HepG2 (cell line): Measurements from ENCODE around the gene GMEB2. TPM values are rescaled to one million over a fixed set of nuclear protein-coding genes. Genes with fewer than 3 reads are reported as not detected.
A peak's percentile ranks its signal among the peaks of the same experiment; 100 is the strongest.

Experiments used
- DRAP1 ChIP-seq: IDR thresholded peaks from 2 replicates; pipeline ENCODE4 v1.6.1; 2016; ENCODE audit warnings: missing genetic modification reagents, missing compliant biosample characterization
- FIP1L1 ChIP-seq: fragments of 200-400 bp; formaldehyde crosslinking; IDR thresholded peaks from 2 replicates; pipeline ENCODE4 v1.6.1; 2018; ENCODE audit warnings: low read depth, mild to moderate bottlenecking, low read length, moderate library complexity, borderline replicate concordance; ENCODE audit not compliant: insufficient read depth
- GMEB1 ChIP-seq: sonication (generic); formaldehyde crosslinking; IDR thresholded peaks from 2 replicates; pipeline ENCODE4 v1.5.1; 2020; ENCODE audit warnings: missing genetic modification reagents, mild to moderate bottlenecking, borderline replicate concordance
- HBP1 ChIP-seq: IDR thresholded peaks from 2 replicates; pipeline ENCODE4 v1.6.1; 2016; ENCODE audit warnings: low read depth, control low read depth
- ISX ChIP-seq: sonication (generic); formaldehyde crosslinking; conservative IDR thresholded peaks from 2 replicates; pipeline ENCODE4 v1.5.0; 2020; ENCODE audit warnings: missing genetic modification reagents
- MIXL1 ChIP-seq: IDR thresholded peaks from 2 replicates; pipeline ENCODE4 v1.6.1; 2016
- NFE2L2 ChIP-seq: fragments of 150-350 bp; IDR thresholded peaks from 2 replicates; pipeline ENCODE4 v1.6.1; 2014; ENCODE audit warnings: low read length
- REST ChIP-seq, 2 experiments: IDR thresholded peaks; 2 replicates each; pipeline ENCODE4 v1.6.1; 2011 to 2012; ENCODE audit warnings: low read length in 2 of 2, borderline replicate concordance in 1 of 2, low read depth in 1 of 2, mild to moderate bottlenecking in 1 of 2, moderate library complexity in 1 of 2
- TFDP2 ChIP-seq: sonication (generic); formaldehyde crosslinking; IDR thresholded peaks from 2 replicates; pipeline ENCODE4 v1.4.0; 2020; ENCODE audit warnings: missing genetic modification reagents
- THAP8 ChIP-seq: sonication (generic); formaldehyde crosslinking; IDR thresholded peaks from 2 replicates; pipeline ENCODE4 v1.5.1; 2020; ENCODE audit warnings: missing genetic modification reagents, mild to moderate bottlenecking, borderline replicate concordance
- TP53 ChIP-seq: sonication (generic); formaldehyde crosslinking; conservative IDR thresholded peaks from 2 replicates; pipeline ENCODE4 v1.4.0; 2020; ENCODE audit warnings: missing genetic modification reagents
- ZFP36 ChIP-seq: fragments of 150-350 bp; IDR thresholded peaks from 2 replicates; pipeline ENCODE4 v1.6.1; 2018; ENCODE audit warnings: borderline replicate concordance, low read length, low read depth; ENCODE audit not compliant: partially characterized antibody
- ZNF12 ChIP-seq: sonication (generic); formaldehyde crosslinking; IDR thresholded peaks from 2 replicates; pipeline ENCODE4 v1.5.0; 2020; ENCODE audit warnings: missing genetic modification reagents
- ZNF280B ChIP-seq: sonication (generic); formaldehyde crosslinking; IDR thresholded peaks from 2 replicates; pipeline ENCODE4 v1.5.0; 2020; ENCODE audit warnings: missing genetic modification reagents, mild to moderate bottlenecking, borderline replicate concordance
- ZNF598 ChIP-seq: sonication (generic); formaldehyde crosslinking; IDR thresholded peaks from 2 replicates; pipeline ENCODE4 v1.5.1; 2020; ENCODE audit warnings: mild to moderate bottlenecking, missing genetic modification reagents, borderline replicate concordance
- ZNF720 ChIP-seq: sonication (generic); formaldehyde crosslinking; IDR thresholded peaks from 2 replicates; pipeline ENCODE4 v1.4.0; 2020; ENCODE audit warnings: missing genetic modification reagents
- polyA plus RNA-seq, 8 experiments: library from polyadenylated mRNA; depleted of rRNA in 3 of 8; stranded (reverse) in 7 of 8; unstranded in 1 of 8; fragments of >200 nt; fragmentation: Illumina TruSeq in 4 of 8; extraction: Trizol in 4 of 8; gene quantifications; 2 replicates each; pipeline versions ENCODE4 v1.2.1 to v1.2.3, GENCODE V29; 2011 to 2016; ENCODE audit warnings: low read depth in 4 of 8, missing spikeins in 1 of 8, mixed read lengths in 1 of 8; ENCODE audit not compliant: insufficient read depth in 1 of 8
- total RNA-seq, 5 experiments: library from RNA; depleted of rRNA; stranded (reverse); fragments of >200 nt; fragmentation: Illumina TruSeq; extraction: Trizol; gene quantifications; 2 replicates each; pipeline ENCODE4 v1.2.3, GENCODE V29; 2016; ENCODE audit warnings: low read depth in 1 of 5

Gene GMEB2
- total and polyA plus RNA-seq, 2 of the 13 experiments (the other 11 are each of a cell fraction or from before 2014, with no cell fraction given): 10.6 to 12.4 TPM

GRCh38 chr20:63574156-63574828, 52.6 kb downstream of the GMEB2 start, which contains the start of gene HELZ2 (continued):
- TF ChIP-seq ZNF720 (CRISPR knock-in tag): no peak
- no peak for TF ChIP-seq HBP1 (CRISPR knock-in tag)
- TF ChIP-seq MIXL1 (CRISPR knock-in tag): no peak
- no peak for TF ChIP-seq ZNF598 (CRISPR knock-in tag)
- no peak; the same call in 1 of the 2 replicates for TF ChIP-seq ISX
- no peak for TF ChIP-seq ZNF12
- TF ChIP-seq FIP1L1: no peak
- no peak for TF ChIP-seq GMEB1
- peak; percentile 93 for TF ChIP-seq ZNF280B (CRISPR knock-in tag)
- peak; percentile 79; the same call in 1 of the 2 replicates for TF ChIP-seq TP53
- TF ChIP-seq NFE2L2: no peak
- no peak for TF ChIP-seq REST (IDR thresholded peaks at IDR 0.05; ENCODE audit: borderline replicate concordance in 1 of 2, low read depth in 1 of 2, low read length in 2 of 2)
- no peak for TF ChIP-seq TFDP2
- 0 out of 2 replicates have a peak, but pooled peaks have one; percentile 19 for TF ChIP-seq DRAP1
- TF ChIP-seq THAP8 (CRISPR knock-in tag): no peak; the same call in 1 of the 2 replicates
- TF ChIP-seq ZFP36: no peak
